GM18505 (cell line): Measurements from ENCODE around the gene CLBA1.
"Not testable (repeated sequence)": the region's sequence is repeated elsewhere in the genome, so short reads cannot be mapped to it uniquely, and the experiment has no call there.

ENCODE experiments used
- ATAC-seq: cut with Tn5 transposase; IDR thresholded peaks from one replicate; pipeline ENCODE4 v1.9.1; 2021; ENCODE audit not compliant: unreplicated experiment
- POLR2A ChIP-seq: IDR thresholded peaks from 4 replicates; pipeline ENCODE4 v1.6.1; 2011; ENCODE audit warnings: borderline replicate concordance; ENCODE audit not compliant: insufficient read depth, insufficient read length; ENCODE audit errors: extremely low read depth

CLBA1 gene

GRCh38 chr14:105021656-105022275, 36.2 kb downstream of the CLBA1 start:
- TF ChIP-seq POLR2A, result no peak
- no peak for ATAC-seq

GRCh38 chr14:105022276-105022670, 36.7 kb downstream of the CLBA1 start:
- TF ChIP-seq POLR2A, result no peak
- ATAC-seq, result no peak

- TF ChIP-seq POLR2A, result no peak
- no peak for ATAC-seq
These were observed 37.6 kb downstream of the CLBA1 start for GRCh38 chr14:105023144-105023543.

- no peak for ATAC-seq
- TF ChIP-seq POLR2A, result no peak
These were observed 38.3 kb downstream of the CLBA1 start for GRCh38 chr14:105023791-105024480.

GRCh38 chr14:105025429-105025828, 39.8 kb downstream of the CLBA1 start:
- no peak for ATAC-seq
- no peak for TF ChIP-seq POLR2A

- TF ChIP-seq POLR2A, result no peak
- no peak for ATAC-seq
These were observed 40.6 kb downstream of the CLBA1 start for GRCh38 chr14:105026033-105026785.

- no peak for ATAC-seq
- no peak for TF ChIP-seq POLR2A
These were observed 41.4 kb downstream of the CLBA1 start for GRCh38 chr14:105026802-105027563.

GRCh38 chr14:105027718-105028117, 42.1 kb downstream of the CLBA1 start:
- not testable (repeated sequence) for ATAC-seq

- TF ChIP-seq POLR2A, result no peak
- no peak for ATAC-seq
These were observed 42.8 kb downstream of the CLBA1 start for GRCh38 chr14:105028251-105028927.

GRCh38 chr14:105029402-105029801, 43.8 kb downstream of the CLBA1 start:
- no peak for ATAC-seq
- no peak for TF ChIP-seq POLR2A

GRCh38 chr14:105030194-105030593, 44.6 kb downstream of the CLBA1 start:
- TF ChIP-seq POLR2A, result no peak
- ATAC-seq, result no peak

- no peak for TF ChIP-seq POLR2A
These were observed 45.3 kb downstream of the CLBA1 start for GRCh38 chr14:105030836-105031396.

GRCh38 chr14:105032451-105032901, 46.9 kb downstream of the CLBA1 start:
- not testable (repeated sequence) for ATAC-seq

More at GRCh38 chr14:105030836-105031396, 45.3 kb downstream of the CLBA1 start:
- ATAC-seq, result no peak

GRCh38 chr14:105033412-105033900, 47.9 kb downstream of the CLBA1 start:
- ATAC-seq, result not testable (repeated sequence)
